MM.1S (cell line): Measurements from ENCODE around the gene CTAGE9.

Experiments used
- DNase-seq: peaks from one replicate; pipeline ENCODE4 v3.0.0-alpha.2; 2015
- H2AFZ ChIP-seq: fragments of 300-600 bp; sonication (generic); 2 replicates; pipeline ENCODE4 v1.6.0; 2016; ENCODE audit warnings: antibody characterized with exemption, low read length
- H3F3A ChIP-seq: fragments of 300-600 bp; sonication (generic); 2 replicates; pipeline ENCODE4 v1.6.1; 2016; ENCODE audit warnings: mild to moderate bottlenecking, antibody characterized with exemption, low read length, moderate library complexity, mixed read lengths; ENCODE audit not compliant: insufficient read depth
- H3K27ac ChIP-seq: fragments of 300-600 bp; sonication (generic); 2 replicates; pipeline ENCODE4 v1.5.1; 2016; ENCODE audit warnings: mild to moderate bottlenecking, low read length
- H3K27me3 ChIP-seq: fragments of 300-600 bp; sonication (generic); replicated peaks from 2 replicates; pipeline ENCODE4 v1.6.0; 2016; ENCODE audit warnings: low read length; ENCODE audit not compliant: insufficient read depth
- H3K36me3 ChIP-seq: fragments of 300-600 bp; sonication (generic); replicated peaks from 2 replicates; pipeline ENCODE4 v1.6.1; 2016; ENCODE audit warnings: mild to moderate bottlenecking, low read length, mixed read lengths; ENCODE audit not compliant: insufficient read depth
- H3K4me1 ChIP-seq: fragments of 300-600 bp; sonication (generic); 2 replicates; pipeline ENCODE4 v1.6.1; 2016; ENCODE audit warnings: low read length, mixed read lengths
- H3K4me2 ChIP-seq: fragments of 300-600 bp; sonication (generic); 2 replicates; pipeline ENCODE4 v1.6.0; 2016; ENCODE audit warnings: low read depth, low read length
- H3K4me3 ChIP-seq: fragments of 300-600 bp; sonication (generic); 2 replicates; pipeline ENCODE4 v1.5.1; 2016; ENCODE audit warnings: low read length, mixed read lengths
- H3K79me2 ChIP-seq: fragments of 300-600 bp; sonication (generic); 2 replicates; pipeline ENCODE4 v1.6.1; 2016; ENCODE audit warnings: mixed run types, low read length, mixed read lengths
- H3K9ac ChIP-seq: fragments of 300-600 bp; sonication (generic); 2 replicates; pipeline ENCODE4 v1.6.1; 2016; ENCODE audit warnings: low read length, mixed read lengths
- H3K9me2 ChIP-seq: fragments of 300-600 bp; sonication (generic); replicated peaks from 2 replicates; pipeline ENCODE4 v1.6.1; 2016; ENCODE audit warnings: mild to moderate bottlenecking, low read length, mixed read lengths; ENCODE audit not compliant: insufficient read depth
- H3K9me3 ChIP-seq: fragments of 300-600 bp; sonication (generic); replicated peaks from 2 replicates; pipeline ENCODE4 v1.6.1; 2016; ENCODE audit warnings: mild to moderate bottlenecking, low read length, mixed read lengths; ENCODE audit not compliant: insufficient read depth
- H4K20me1 ChIP-seq: fragments of 300-600 bp; sonication (generic); 2 replicates; pipeline ENCODE4 v1.6.1; 2016; ENCODE audit warnings: mild to moderate bottlenecking, low read length, moderate library complexity, mixed read lengths; ENCODE audit not compliant: insufficient read depth
- CTCF ChIP-seq: fragments of 300-600 bp; sonication (generic); IDR thresholded peaks from 2 replicates; pipeline ENCODE4 v1.5.1; 2016; ENCODE audit warnings: antibody characterized with exemption, low read length, mixed read lengths
- EZH2 ChIP-seq: fragments of 300-600 bp; sonication (generic); optimal IDR thresholded peaks from 2 replicates; pipeline ENCODE3; 2017; ENCODE audit warnings: low read depth, mild to moderate bottlenecking, antibody characterized with exemption, low read length, mixed read lengths
- EZH2phosphoT487 ChIP-seq: fragments of 300-600 bp; sonication (generic); IDR thresholded peaks from 2 replicates; pipeline ENCODE4 v1.6.1; 2018; ENCODE audit warnings: antibody characterized with exemption, low read length

CTAGE9 gene

GRCh38 chr6:131682442-131682841 lies 28.4 kb downstream of the CTAGE9 start:
- Histone ChIP-seq H3K27ac (no peak overlapping the region), H3K4me1 (no peaks in the 10 kb centered on the region), H3K27me3 (peaks cover 21% of the 10 kb centered on the region), H3K9me2 (no peaks in the 10 kb centered on the region), H3K4me3 (no peak overlapping the region), H3K79me2 (no peaks in the 10 kb centered on the region), H2AFZ (no peak overlapping the region), H3K36me3 (no peaks in the 10 kb centered on the region), H3K9me3 (no peaks in the 10 kb centered on the region), H3K9ac (no peak overlapping the region), H3K4me2 (no peak overlapping the region), H3F3A (no peaks in the 10 kb centered on the region), H4K20me1 (no peaks in the 10 kb centered on the region)
- no peak for DNase-seq
- TF ChIP-seq EZH2 (no peak), CTCF (no peak), EZH2phosphoT487 (no peak)

- Histone ChIP-seq H3K4me1 (no peaks in the 10 kb centered on the region), H3K4me2 (no peak overlapping the region), H3K9ac (no peak overlapping the region), H3K4me3 (no peak overlapping the region), H3K27ac (no peak overlapping the region), H3K79me2 (no peaks in the 10 kb centered on the region), H3K9me2 (no peaks in the 10 kb centered on the region), H3K27me3 (peaks cover 12% of the 10 kb centered on the region; the same call in 1 of the 2 replicates), H3F3A (no peaks in the 10 kb centered on the region), H4K20me1 (no peaks in the 10 kb centered on the region), H3K9me3 (no peaks in the 10 kb centered on the region), H2AFZ (no peak overlapping the region), H3K36me3 (no peaks in the 10 kb centered on the region)
- no peak for TF ChIP-seq EZH2phosphoT487
- no peak for TF ChIP-seq EZH2
- TF ChIP-seq CTCF, result no peak
- no peak for DNase-seq
Measured at GRCh38 chr6:131681585-131681984, 29.2 kb downstream of the CTAGE9 start.

GRCh38 chr6:131680868-131681267 lies 29.9 kb downstream of the CTAGE9 start:
- no peak for DNase-seq
- Histone ChIP-seq H4K20me1 (no peaks in the 10 kb centered on the region), H3K4me1 (no peaks in the 10 kb centered on the region)

More at GRCh38 chr6:131680868-131681267, 29.9 kb downstream of the CTAGE9 start:
- Histone ChIP-seq H3K9ac (no peak overlapping the region), H3K27ac (no peak overlapping the region), H2AFZ (no peak overlapping the region), H3K9me2 (no peaks in the 10 kb centered on the region), H3K79me2 (no peaks in the 10 kb centered on the region), H3K9me3 (no peaks in the 10 kb centered on the region), H3K4me2 (no peak overlapping the region), H3F3A (no peaks in the 10 kb centered on the region), H3K36me3 (no peaks in the 10 kb centered on the region), H3K4me3 (no peak overlapping the region), H3K27me3 (peaks cover 7% of the 10 kb centered on the region; the same call in 1 of the 2 replicates)
- no peak for TF ChIP-seq CTCF
- no peak for TF ChIP-seq EZH2phosphoT487
- TF ChIP-seq EZH2, result no peak
